Measurements from ENCODE around the gene TMPO. TPM values are rescaled to one million over a fixed set of nuclear protein-coding genes. Genes with fewer than 3 reads are reported as not detected.
"Not testable (repeated sequence)": the region's sequence is repeated elsewhere in the genome, so short reads cannot be mapped to it uniquely, and the experiment has no call there.

The TMPO gene
- total RNA-seq, 1 experiment from 2014 or later = 285 TPM

DNA sequence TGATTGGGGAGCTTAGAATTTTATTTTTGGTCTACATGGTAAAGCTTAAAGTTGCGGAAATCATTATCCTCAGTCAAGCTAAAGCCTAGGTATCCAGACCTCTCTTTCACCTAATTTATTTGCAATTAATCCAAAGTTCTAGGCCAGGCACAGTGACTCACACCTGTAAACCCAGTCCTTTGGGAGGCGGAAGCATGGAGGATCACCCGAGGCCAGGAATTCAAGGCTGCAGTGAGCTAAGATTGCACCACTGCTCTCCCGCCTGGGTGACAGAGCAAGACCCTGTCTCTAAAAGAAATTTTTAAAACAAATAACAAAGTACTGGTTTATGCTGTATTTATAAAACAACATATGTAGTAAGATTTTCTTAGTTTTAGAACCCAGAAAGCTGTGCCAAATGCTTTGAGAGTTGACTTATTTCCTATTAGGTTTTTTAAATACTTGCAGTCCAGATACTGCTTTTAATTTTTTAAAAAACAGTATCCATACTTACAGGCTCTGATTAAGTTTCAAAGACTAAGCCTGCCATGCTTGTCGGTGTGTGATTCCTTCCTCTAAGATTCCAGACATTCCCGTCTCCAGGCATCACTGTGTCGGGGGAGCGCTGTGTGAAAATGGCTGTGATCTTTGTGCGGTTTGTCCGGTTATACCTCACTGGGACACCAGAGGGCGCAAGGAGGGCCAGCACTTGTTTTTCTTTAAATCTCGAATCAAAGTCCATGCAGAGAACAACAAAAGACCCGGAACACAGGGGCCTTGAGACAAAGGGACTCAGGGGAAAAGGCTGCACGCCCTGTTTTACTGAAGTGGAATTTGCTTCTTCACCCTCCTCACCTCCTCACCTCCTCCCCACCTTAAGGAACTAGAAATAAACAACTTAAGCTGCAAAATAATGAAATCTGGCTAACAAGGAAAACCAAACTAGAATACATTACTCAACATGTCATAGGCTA, 24.6 kb upstream of the TMPO start:
- Histone ChIP-seq H3K36me3 (no peaks in the 10 kb centered on the region), H3K27ac (peak overlapping the region; percentile 49), H3K4me3 (peak overlapping the region; percentile 40), H3K4me1 (peaks cover 16% of the 10 kb centered on the region), H3K27me3 (no peaks in the 10 kb centered on the region), H3K9me3 (replicated peaks) (no peaks in the 10 kb centered on the region)
- peak; percentile 81 to 94 for DNase-seq

DNA sequence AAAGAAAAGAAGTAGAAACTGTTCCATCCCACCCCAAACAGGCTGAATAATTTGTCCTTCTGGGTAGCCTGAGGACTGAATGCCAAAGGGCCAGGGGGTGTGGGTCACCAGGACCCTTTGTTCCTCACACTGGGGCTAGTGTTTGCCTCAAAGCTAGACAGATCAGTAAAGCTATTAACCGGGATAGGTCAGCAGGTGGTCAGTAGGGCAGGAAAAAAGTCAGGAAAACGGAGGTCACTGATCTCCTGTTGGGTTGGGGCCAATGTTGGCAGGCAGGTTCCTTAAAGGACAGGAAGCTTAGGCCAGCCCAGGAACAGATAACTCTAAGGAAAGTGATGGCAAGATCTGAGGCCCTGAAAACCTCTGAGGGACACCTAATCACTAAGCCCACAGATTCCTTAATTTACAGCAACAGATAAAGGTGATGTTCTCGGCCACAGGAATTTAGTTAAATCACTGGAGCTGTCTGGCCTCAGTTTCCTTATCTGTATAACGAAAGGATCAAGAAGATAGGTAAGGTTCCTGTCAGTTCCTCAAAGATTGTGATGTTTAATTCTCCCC, 22.7 kb upstream of the TMPO start:
- Histone ChIP-seq H3K36me3 (no peaks in the 10 kb centered on the region), H3K9me3 (replicated peaks) (no peaks in the 10 kb centered on the region), H3K27me3 (no peaks in the 10 kb centered on the region), H3K4me3 (no peak overlapping the region), H3K27ac (no peak overlapping the region), H3K4me1 (peaks cover 16% of the 10 kb centered on the region)
- no peak for DNase-seq

DNA sequence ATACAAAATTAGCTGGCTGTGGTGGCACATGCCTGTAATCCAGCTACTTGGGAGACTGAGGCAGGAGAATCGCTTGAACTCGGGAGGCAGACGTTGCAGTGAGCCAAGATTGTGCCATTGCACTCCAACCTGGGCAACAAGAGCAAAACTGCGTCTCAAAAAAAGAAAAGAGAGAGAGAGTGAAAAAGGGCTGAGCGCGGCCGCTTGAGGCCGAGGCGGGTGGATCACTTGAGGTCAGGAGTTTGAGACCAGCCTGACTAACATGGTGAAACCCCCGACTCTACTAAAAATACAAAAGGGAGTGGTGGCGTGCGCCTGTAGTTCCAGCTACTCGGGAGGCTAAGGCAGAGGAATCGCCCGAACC, 14.1 kb upstream of the TMPO start:
- H3K27ac ChIP-seq; H3K9me3 ChIP-seq (replicated peaks); DNase-seq; H3K4me1 ChIP-seq; H3K36me3 ChIP-seq; H3K27me3 ChIP-seq: not testable (repeated sequence)
- H3K4me3 ChIP-seq = peak overlapping the region; percentile 35

DNA sequence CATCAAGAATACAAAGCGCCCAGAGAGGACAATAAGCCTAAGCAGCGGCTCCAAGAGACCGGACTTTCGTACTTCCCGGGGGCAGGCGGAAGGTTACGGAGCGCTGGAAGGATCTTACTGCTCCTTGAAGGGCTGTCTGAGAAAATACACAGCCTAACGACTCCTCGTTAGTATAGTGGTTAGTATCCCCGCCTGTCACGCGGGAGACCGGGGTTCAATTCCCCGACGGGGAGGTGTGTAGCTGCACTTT, 12.1 kb upstream of the TMPO start:
- DNase-seq = peak; percentile 84 to 95
- peak overlapping the region; percentile 85 for H3K27ac ChIP-seq
- no peaks in the 10 kb centered on the region for H3K27me3 ChIP-seq
- H3K4me3 ChIP-seq = peak overlapping the region; percentile 72
- no peaks in the 10 kb centered on the region for H3K36me3 ChIP-seq
- no peaks in the 10 kb centered on the region for H3K9me3 ChIP-seq (replicated peaks)
- H3K4me1 ChIP-seq = no peaks in the 10 kb centered on the region

GRCh38 chr12:98503592-98504367, 11.6 kb upstream of the TMPO start:
- no peaks in the 10 kb centered on the region for H3K36me3 ChIP-seq
- no peaks in the 10 kb centered on the region for H3K27me3 ChIP-seq
- no peaks in the 10 kb centered on the region for H3K4me1 ChIP-seq
- DNase-seq = peak; percentile 93 to 94
- H3K9me3 ChIP-seq (replicated peaks) = no peaks in the 10 kb centered on the region
- H3K4me3 ChIP-seq = peak overlapping the region; percentile 72
- H3K27ac ChIP-seq = peak overlapping the region; percentile 85

DNA sequence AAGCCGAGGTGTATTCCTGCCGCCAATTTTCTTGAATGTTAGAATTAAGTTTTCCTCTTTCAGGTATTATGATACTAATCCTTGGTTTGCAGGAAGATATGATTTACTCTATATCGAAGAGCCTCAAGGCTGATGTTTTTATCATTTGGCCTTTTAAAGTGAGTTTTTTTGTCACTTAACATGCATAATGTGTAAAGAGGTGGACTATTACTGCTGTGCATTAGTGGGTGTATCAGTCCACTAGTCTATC, 11.1 kb upstream of the TMPO start:
- no peaks in the 10 kb centered on the region for H3K4me1 ChIP-seq
- no peaks in the 10 kb centered on the region for H3K36me3 ChIP-seq
- no peaks in the 10 kb centered on the region for H3K27me3 ChIP-seq
- peak overlapping the region; percentile 72 for H3K4me3 ChIP-seq
- peak overlapping the region; percentile 85 for H3K27ac ChIP-seq
- no peaks in the 10 kb centered on the region for H3K9me3 ChIP-seq (replicated peaks)
- no peak for DNase-seq

DNA sequence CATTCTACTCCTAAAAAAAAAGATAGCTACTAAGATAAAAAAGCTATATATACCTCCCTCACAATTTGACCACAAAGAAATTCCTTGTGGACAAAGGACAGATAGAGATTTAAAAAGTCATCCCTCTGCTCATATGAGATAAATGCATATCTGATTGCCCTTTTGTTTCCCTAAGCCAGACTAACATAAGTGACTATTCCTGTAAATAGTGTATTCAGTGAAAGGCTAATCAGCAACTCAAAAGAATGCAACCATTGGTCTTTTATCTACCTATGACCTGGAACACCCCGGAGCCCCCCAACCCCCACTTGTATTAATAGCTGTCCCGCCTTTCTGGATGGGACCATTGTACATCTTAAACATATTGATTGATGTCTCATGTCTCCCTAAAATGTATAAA, 6.3 kb upstream of the TMPO start:
- Histone ChIP-seq H3K4me3 (no peak overlapping the region), H3K36me3 (no peaks in the 10 kb centered on the region), H3K27ac (no peak overlapping the region), H3K4me1 (peaks cover 8% of the 10 kb centered on the region; the same call in 1 of the 2 replicates), H3K9me3 (replicated peaks) (no peaks in the 10 kb centered on the region), H3K27me3 (no peaks in the 10 kb centered on the region)
- no peak for DNase-seq

GRCh38 chr12:98511806-98512205, 3.6 kb upstream of the TMPO start:
- H3K27me3 ChIP-seq; H3K36me3 ChIP-seq; H3K27ac ChIP-seq; DNase-seq; H3K4me3 ChIP-seq; H3K9me3 ChIP-seq (replicated peaks); H3K4me1 ChIP-seq: not testable (repeated sequence)

GRCh38 chr12:98513379-98514322, 1.7 kb upstream of the TMPO start:
- Histone ChIP-seq H3K27me3 (no peaks in the 10 kb centered on the region), H3K36me3 (peaks cover 14% of the 10 kb centered on the region), H3K9me3 (replicated peaks) (no peaks in the 10 kb centered on the region), H3K4me3 (peak overlapping the region; percentile 91), H3K4me1 (peaks cover 9% of the 10 kb centered on the region; the same call in 1 of the 2 replicates), H3K27ac (peak overlapping the region; percentile 97; the same call in 1 of the 2 replicates)
- DNase-seq = no peak

DNA sequence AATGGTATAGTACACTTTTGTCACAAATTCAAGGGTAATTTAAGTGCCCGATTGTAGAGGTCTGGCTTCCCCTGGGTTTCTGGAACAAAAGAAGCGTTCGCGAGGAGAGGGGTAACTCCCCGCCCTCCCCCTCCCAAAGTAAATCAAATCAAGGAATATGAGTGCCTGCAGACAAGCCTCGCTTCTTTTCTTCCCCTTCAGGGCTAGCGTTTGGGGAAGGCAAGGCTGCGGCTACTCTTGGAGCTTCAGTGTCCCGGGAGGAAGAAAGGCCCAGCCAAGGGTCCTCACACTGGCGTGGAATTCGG, 456 bp upstream of the TMPO start:
- peak overlapping the region; percentile 97 for H3K27ac ChIP-seq
- no peaks in the 10 kb centered on the region for H3K27me3 ChIP-seq
- H3K4me1 ChIP-seq = peaks cover 9% of the 10 kb centered on the region; the same call in 1 of the 2 replicates
- DNase-seq = no peak
- peaks cover 16% of the 10 kb centered on the region for H3K36me3 ChIP-seq
- no peaks in the 10 kb centered on the region for H3K9me3 ChIP-seq (replicated peaks)
- H3K4me3 ChIP-seq = peak overlapping the region; percentile 91

- no peaks in the 10 kb centered on the region for H3K27me3 ChIP-seq
- H3K4me3 ChIP-seq = peak overlapping the region; percentile 91
- peaks cover 16% of the 10 kb centered on the region for H3K36me3 ChIP-seq
- H3K4me1 ChIP-seq = peaks cover 9% of the 10 kb centered on the region; the same call in 1 of the 2 replicates
- H3K27ac ChIP-seq = peak overlapping the region; percentile 97
- H3K9me3 ChIP-seq (replicated peaks) = no peaks in the 10 kb centered on the region
- peak; percentile 88 to 93 for DNase-seq
Observed at GRCh38 chr12:98516111-98516873, 902 bp downstream of the TMPO start.

DNA sequence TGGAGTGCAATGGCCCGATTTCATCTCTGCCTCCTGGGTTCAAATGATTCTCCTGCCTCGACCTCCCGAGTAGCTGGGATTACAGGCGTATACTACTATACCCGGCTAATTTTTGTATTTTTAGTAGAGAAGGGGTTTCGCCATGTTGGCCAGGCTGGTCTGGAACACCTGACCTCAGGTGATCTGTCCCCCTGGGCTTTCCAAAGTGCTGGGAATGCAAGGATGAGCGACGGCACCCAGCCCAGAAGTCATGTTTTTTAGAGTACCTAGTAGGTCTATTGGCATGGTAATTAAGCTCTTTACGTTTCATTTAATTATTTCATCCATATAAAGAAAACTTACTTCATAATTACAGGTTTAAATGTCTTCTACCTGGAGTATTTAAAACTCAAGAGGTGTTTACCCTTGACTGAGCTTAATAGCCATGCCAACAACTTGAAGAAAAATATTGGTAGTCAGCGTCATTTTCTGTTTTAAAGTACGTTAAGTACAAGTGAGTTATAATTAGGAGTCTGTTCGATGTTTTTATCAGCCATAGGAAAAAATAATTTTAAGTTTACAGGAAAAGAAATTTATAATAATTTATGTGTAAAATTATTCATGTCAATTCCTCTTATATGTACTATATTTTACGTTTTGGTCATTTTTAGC, 4.0 kb downstream of the TMPO start:
- DNase-seq = no peak
- Histone ChIP-seq H3K36me3 (peaks cover 33% of the 10 kb centered on the region), H3K9me3 (replicated peaks) (no peaks in the 10 kb centered on the region), H3K27me3 (no peaks in the 10 kb centered on the region), H3K4me1 (no peaks in the 10 kb centered on the region), H3K4me3 (no peak overlapping the region), H3K27ac (no peak overlapping the region)

DNA sequence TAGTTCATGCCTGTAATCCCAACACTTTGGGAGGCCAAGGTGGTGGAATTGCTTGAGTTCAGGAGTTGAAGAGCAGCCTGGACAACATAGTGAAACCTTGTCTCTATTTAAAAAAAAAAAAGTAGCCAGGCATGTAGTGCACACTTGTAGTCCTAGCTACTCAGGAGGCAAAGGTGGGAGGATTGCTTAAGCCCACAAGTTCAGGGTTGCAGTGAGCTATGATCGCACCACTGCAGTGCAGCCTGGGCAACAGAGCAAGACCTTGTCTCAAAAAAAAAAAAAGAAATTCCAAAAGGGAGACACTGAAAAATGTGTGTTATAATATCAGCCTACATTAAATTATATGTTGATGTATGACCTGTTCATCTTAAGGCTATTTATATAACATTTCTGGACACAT, 14.7 kb downstream of the TMPO start:
- Histone ChIP-seq H3K4me3 (no peak overlapping the region), H3K9me3 (replicated peaks) (no peaks in the 10 kb centered on the region), H3K27me3 (no peaks in the 10 kb centered on the region), H3K4me1 (no peaks in the 10 kb centered on the region), H3K36me3 (peaks cover 88% of the 10 kb centered on the region), H3K27ac (no peak overlapping the region)
- DNase-seq = no peak
